Trophoblast cell (in vitro differentiated cells and primary cell): Measurements from ENCODE around the gene EPHB1.

ENCODE experiments used
- DNase-seq, 2 donors: peaks; one replicate each; pipeline ENCODE4 v3.0.0-alpha.2; 2016
- H2AFZ ChIP-seq: 2 replicates; pipeline ENCODE4 v1.6.1; 2013; ENCODE audit warnings: low read length, moderate library complexity, mild to moderate bottlenecking; ENCODE audit not compliant: insufficient read depth, poor library complexity
- H2AK5ac ChIP-seq: 2 replicates; pipeline ENCODE4 v1.6.1; 2013; ENCODE audit warnings: mild to moderate bottlenecking, low read length
- H2BK120ac ChIP-seq: 2 replicates; pipeline ENCODE4 v1.6.1; 2013; ENCODE audit warnings: low read length, mild to moderate bottlenecking, moderate library complexity; ENCODE audit not compliant: insufficient read depth, poor library complexity
- H2BK12ac ChIP-seq: 2 replicates; pipeline ENCODE4 v1.6.1; 2013; ENCODE audit warnings: mild to moderate bottlenecking, low read length, moderate library complexity
- H2BK5ac ChIP-seq: 2 replicates; pipeline ENCODE4 v1.6.1; 2013; ENCODE audit warnings: low read length, low read depth, moderate library complexity, mild to moderate bottlenecking; ENCODE audit not compliant: poor library complexity
- H3K14ac ChIP-seq: 2 replicates; pipeline ENCODE4 v1.6.1; 2013; ENCODE audit warnings: mild to moderate bottlenecking, low read length
- H3K18ac ChIP-seq: 2 replicates; pipeline ENCODE4 v1.6.1; 2013; ENCODE audit warnings: mild to moderate bottlenecking, low read length
- H3K23ac ChIP-seq: 2 replicates; pipeline ENCODE4 v1.6.1; 2013; ENCODE audit warnings: low read length
- H3K27ac ChIP-seq: 2 replicates; pipeline ENCODE4 v1.5.1; 2013; ENCODE audit warnings: low read depth, mild to moderate bottlenecking, inconsistent platforms, low read length, moderate library complexity
- H3K27me3 ChIP-seq: 2 replicates; pipeline ENCODE4 v1.6.1; 2013; ENCODE audit warnings: inconsistent platforms, mild to moderate bottlenecking, low read length, moderate library complexity; ENCODE audit not compliant: insufficient read depth
- H3K36me3 ChIP-seq, 2 experiments: 1 replicate in 1 of 2; 2 replicates in 1 of 2; pipeline ENCODE4 v1.6.1; 2013; ENCODE audit warnings: low read length in 2 of 2, mild to moderate bottlenecking in 2 of 2, moderate library complexity in 1 of 2; ENCODE audit not compliant: insufficient read depth in 2 of 2, control insufficient read depth in 1 of 2
- H3K4ac ChIP-seq: 2 replicates; pipeline ENCODE4 v1.6.1; 2013; ENCODE audit warnings: low read depth, mild to moderate bottlenecking, low read length, moderate library complexity
- H3K4me1 ChIP-seq, 2 experiments: 1 replicate in 1 of 2; 2 replicates in 1 of 2; pipeline ENCODE4 v1.6.1; 2013; ENCODE audit warnings: low read length in 2 of 2, mild to moderate bottlenecking in 2 of 2, moderate library complexity in 1 of 2; ENCODE audit not compliant: insufficient read depth in 2 of 2, control insufficient read depth in 1 of 2
- H3K4me2 ChIP-seq: 2 replicates; pipeline ENCODE4 v1.6.1; 2013; ENCODE audit warnings: inconsistent platforms, mild to moderate bottlenecking, low read length, moderate library complexity
- H3K4me3 ChIP-seq: 2 replicates; pipeline ENCODE4 v1.5.1; 2013; ENCODE audit warnings: mild to moderate bottlenecking, low read depth, low read length, inconsistent platforms
- H3K79me1 ChIP-seq: one replicate; pipeline ENCODE4 v1.6.1; 2013; ENCODE audit warnings: low read length
- H3K79me2 ChIP-seq: 2 replicates; pipeline ENCODE4 v1.6.1; 2013; ENCODE audit warnings: low read length, mild to moderate bottlenecking; ENCODE audit not compliant: control insufficient read depth, insufficient read depth, poor library complexity
- H3K9ac ChIP-seq: 2 replicates; pipeline ENCODE4 v1.6.1; 2013; ENCODE audit warnings: mild to moderate bottlenecking, low read length
- H3K9me3 ChIP-seq: 2 replicates; pipeline ENCODE4 v1.6.1; 2013; ENCODE audit warnings: low read depth, mild to moderate bottlenecking, control low read depth, inconsistent platforms, low read length; ENCODE audit not compliant: insufficient read depth
- H4K12ac ChIP-seq: 2 replicates; pipeline ENCODE4 v1.6.1; 2013; ENCODE audit warnings: low read depth, mild to moderate bottlenecking, low read length, moderate library complexity
- H4K8ac ChIP-seq: 2 replicates; pipeline ENCODE4 v1.6.1; 2013; ENCODE audit warnings: low read depth, mild to moderate bottlenecking, low read length, moderate library complexity
- H4K91ac ChIP-seq: one replicate; pipeline ENCODE4 v1.6.1; 2013; ENCODE audit warnings: low read depth, mild to moderate bottlenecking, low read length, moderate library complexity
- WGBS: extraction: QIAGEN DNeasy Blood & Tissue Kit; methylation state at CpG from one replicate; pipeline ENCODE4 v1.1.7; 2013; ENCODE audit warnings: missing lambda C conversion rate; ENCODE audit not compliant: insufficient read length, insufficient coverage; ENCODE audit errors: extremely low coverage; 5-methylcytosine and 5-hydroxymethylcytosine counted together

The EPHB1 gene

GRCh38 chr3:134827213-134827612 lies 32.2 kb downstream of the EPHB1 start:
- WGBS, result no CpG with 5 or more reads among the region's 6 CpGs
- no peak overlapping the region for H2AK5ac ChIP-seq
- H4K12ac ChIP-seq, result no peak overlapping the region

DNA sequence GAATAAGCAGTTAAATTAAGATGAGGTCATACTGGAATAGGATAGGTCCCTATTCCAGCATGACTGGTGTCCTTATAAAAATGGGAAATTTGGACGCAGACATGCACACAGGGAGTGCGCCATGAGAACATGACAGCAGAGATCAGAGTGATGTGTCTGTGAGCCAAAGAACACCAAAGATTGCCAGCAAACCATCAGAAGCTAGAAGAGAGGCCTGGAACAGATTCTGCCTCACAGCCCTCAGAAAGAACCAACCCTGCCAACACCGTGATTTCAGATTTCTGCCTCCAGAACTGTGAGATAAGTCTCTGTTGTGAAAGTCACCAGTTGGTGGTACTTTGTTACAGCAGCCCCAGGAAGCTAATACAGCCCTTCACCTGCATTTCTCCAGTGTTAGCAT lies 34.7 kb downstream of the EPHB1 start:
- Histone ChIP-seq H3K36me3 (no peaks in the 10 kb centered on the region), H3K9ac (no peak overlapping the region), H3K4ac (no peak overlapping the region), H3K14ac (no peak overlapping the region), H2AK5ac (no peak overlapping the region), H4K8ac (no peak overlapping the region), H3K9me3 (peaks cover 3% of the 10 kb centered on the region), H2BK120ac (no peak overlapping the region), H4K91ac (no peak overlapping the region), H2BK5ac (no peak overlapping the region), H3K79me1 (no peaks in the 10 kb centered on the region), H3K27ac (no peak overlapping the region), H3K4me3 (no peak overlapping the region), H2BK12ac (no peak overlapping the region), H2AFZ (no peak overlapping the region), H3K27me3 (no peaks in the 10 kb centered on the region), H3K18ac (no peak overlapping the region), H3K4me1 (no peaks in the 10 kb centered on the region), H3K23ac (no peak overlapping the region), H3K79me2 (no peaks in the 10 kb centered on the region), H4K12ac (no peak overlapping the region), H3K4me2 (no peak overlapping the region)
- no peak for DNase-seq
- no CpG with 5 or more reads among the region's 3 CpGs for WGBS

More at GRCh38 chr3:134827213-134827612, 32.2 kb downstream of the EPHB1 start:
- Histone ChIP-seq H3K18ac (no peak overlapping the region), H4K91ac (no peak overlapping the region), H3K27ac (no peak overlapping the region), H3K4me2 (no peak overlapping the region), H3K9me3 (peaks cover under 1% of the 10 kb centered on the region), H4K8ac (no peak overlapping the region), H3K23ac (no peak overlapping the region), H2AFZ (no peak overlapping the region), H3K14ac (no peak overlapping the region), H2BK12ac (no peak overlapping the region), H3K27me3 (no peaks in the 10 kb centered on the region), H3K9ac (no peak overlapping the region), H3K79me1 (no peaks in the 10 kb centered on the region), H3K4ac (no peak overlapping the region), H2BK120ac (no peak overlapping the region), H3K4me1 (no peaks in the 10 kb centered on the region), H3K79me2 (no peaks in the 10 kb centered on the region), H3K36me3 (no peaks in the 10 kb centered on the region), H3K4me3 (no peak overlapping the region), H2BK5ac (no peak overlapping the region)
- DNase-seq, result no peak

DNA sequence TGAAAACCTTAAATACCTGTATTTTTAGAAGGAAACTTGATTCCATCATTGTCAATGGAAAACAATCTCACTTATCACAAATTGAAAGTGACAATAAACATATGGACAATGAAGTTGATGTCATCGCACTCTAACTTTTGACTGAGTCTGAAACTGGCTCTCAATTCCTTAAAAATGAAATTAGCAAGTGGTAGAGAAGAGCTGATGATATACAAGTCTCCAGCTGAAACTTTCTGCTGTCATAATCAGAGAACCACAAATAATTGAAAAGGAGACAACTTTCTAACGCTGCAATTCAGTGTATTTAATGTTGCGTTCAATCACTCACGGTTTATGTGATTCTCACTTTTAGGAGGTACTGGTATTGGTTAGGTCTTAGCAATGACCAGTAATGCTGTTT lies 37.5 kb downstream of the EPHB1 start:
- Histone ChIP-seq H3K79me1 (no peaks in the 10 kb centered on the region), H3K23ac (no peak overlapping the region), H3K9ac (no peak overlapping the region), H4K8ac (no peak overlapping the region), H2BK12ac (no peak overlapping the region), H3K36me3 (no peaks in the 10 kb centered on the region), H3K27me3 (no peaks in the 10 kb centered on the region), H3K4ac (no peak overlapping the region), H2BK5ac (no peak overlapping the region), H3K4me2 (no peak overlapping the region), H3K4me1 (no peaks in the 10 kb centered on the region), H2AK5ac (no peak overlapping the region), H2BK120ac (no peak overlapping the region), H3K14ac (no peak overlapping the region), H3K9me3 (peaks cover 3% of the 10 kb centered on the region), H3K79me2 (no peaks in the 10 kb centered on the region), H3K27ac (no peak overlapping the region), H4K12ac (no peak overlapping the region), H3K4me3 (no peak overlapping the region), H4K91ac (no peak overlapping the region), H2AFZ (no peak overlapping the region), H3K18ac (no peak overlapping the region)
- no CpG with 5 or more reads among the region's 4 CpGs for WGBS
- no peak for DNase-seq

DNA sequence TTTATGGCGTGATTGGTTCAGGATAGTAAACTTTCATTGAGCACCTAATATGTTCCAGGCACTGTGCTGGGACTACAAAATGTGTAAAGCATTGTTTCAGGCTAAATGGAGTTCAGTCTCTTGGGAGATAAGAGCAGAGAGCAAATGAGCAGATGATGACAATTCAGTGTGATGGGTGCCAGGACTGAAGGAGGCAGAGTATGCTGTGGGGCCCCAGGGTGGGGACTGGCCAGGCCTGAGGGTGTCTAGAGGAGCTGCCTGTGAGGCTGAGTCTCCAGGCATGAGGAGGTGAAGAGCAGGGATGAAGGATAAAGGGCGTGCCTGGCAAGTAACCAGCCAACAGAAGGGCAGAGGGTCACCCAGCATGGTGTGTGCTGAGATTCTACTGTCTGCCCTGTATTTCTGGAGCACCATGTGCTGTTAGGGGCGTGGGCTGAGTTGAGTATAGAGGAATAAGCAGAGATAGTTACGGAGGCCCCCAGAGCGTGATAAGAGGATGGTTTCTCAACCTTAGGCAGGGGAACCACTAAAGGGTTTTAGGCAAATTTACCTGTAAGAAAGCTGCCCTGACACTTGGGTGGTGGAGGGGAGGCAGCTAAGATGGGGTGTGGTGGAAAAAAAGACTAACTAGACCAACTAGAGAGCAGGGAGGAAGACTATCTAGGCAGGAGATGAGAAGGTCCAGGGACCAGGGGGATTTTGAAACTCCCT lies 38.5 kb downstream of the EPHB1 start:
- no peak overlapping the region for H3K4me2 ChIP-seq
- no peak overlapping the region for H3K23ac ChIP-seq
- no peak overlapping the region for H4K91ac ChIP-seq
- peaks cover 3% of the 10 kb centered on the region for H3K9me3 ChIP-seq
- DNase-seq, result no peak
- H2BK12ac ChIP-seq, result no peak overlapping the region
- no CpG with 5 or more reads among the region's 5 CpGs for WGBS
- no peak overlapping the region for H2BK5ac ChIP-seq
- H3K27me3 ChIP-seq, result no peaks in the 10 kb centered on the region
- no peaks in the 10 kb centered on the region for H3K36me3 ChIP-seq
- no peak overlapping the region for H2AFZ ChIP-seq
- H3K27ac ChIP-seq, result no peak overlapping the region
- H3K14ac ChIP-seq, result no peak overlapping the region
- no peak overlapping the region for H3K18ac ChIP-seq
- no peak overlapping the region for H2AK5ac ChIP-seq
- H3K79me1 ChIP-seq, result no peaks in the 10 kb centered on the region
- H3K4ac ChIP-seq, result no peak overlapping the region
- no peak overlapping the region for H3K4me3 ChIP-seq
- no peaks in the 10 kb centered on the region for H3K4me1 ChIP-seq
- H4K8ac ChIP-seq, result no peak overlapping the region
- no peak overlapping the region for H3K9ac ChIP-seq
- no peak overlapping the region for H2BK120ac ChIP-seq
- no peak overlapping the region for H4K12ac ChIP-seq
- H3K79me2 ChIP-seq, result no peaks in the 10 kb centered on the region
